Activated CD4-positive, alpha-beta T cell treated with anti-CD3 and anti-CD28 coated beads for 36 hours (primary cell): ENCODE results near the gene ANKRD9. TPM values are rescaled to one million over a fixed set of nuclear protein-coding genes. Genes with fewer than 3 reads are reported as not detected.

Experiments used
- ATAC-seq: fragments of 200-7000 bp; cut with Tn5 transposase; one replicate; pipeline ENCODE4 v1.10.0; 2021; ENCODE audit warnings: mild to moderate bottlenecking, moderate library complexity
- CTCF ChIA-PET: fragments of 350-600 bp; sonication (Branson Sonifier 250); formaldehyde crosslinking; loops from one replicate; lab custom pipeline; 2021; ENCODE audit warnings: antibody characterized with exemption; lab: Charles Lee
- POLR2A ChIA-PET: fragments of 350-600 bp; sonication (Branson Sonifier 250); formaldehyde crosslinking; loops from one replicate; lab custom pipeline; 2021; ENCODE audit warnings: antibody characterized with exemption, inconsistent platforms; lab: Charles Lee
- DNase-seq: peaks from one replicate; pipeline ENCODE4 v3.0.0-alpha.2; 2020
- H3K27ac Mint-ChIP-seq: one replicate; pipeline ENCODE4 v1.8.0; 2021; ENCODE audit warnings: mixed read lengths
- H3K27me3 Mint-ChIP-seq: one replicate; pipeline ENCODE4 v1.8.0; 2021; ENCODE audit warnings: mixed read lengths
- H3K36me3 Mint-ChIP-seq: one replicate; pipeline ENCODE4 v1.8.0; 2021; ENCODE audit warnings: low read depth, mixed read lengths
- H3K4me1 Mint-ChIP-seq: one replicate; pipeline ENCODE4 v1.8.0; 2021; ENCODE audit warnings: mixed read lengths
- H3K4me3 Mint-ChIP-seq: one replicate; pipeline ENCODE4 v1.8.0; 2021; ENCODE audit warnings: mild to moderate bottlenecking, moderate library complexity, mixed read lengths
- H3K9me3 Mint-ChIP-seq: one replicate; pipeline ENCODE4 v1.8.0; 2021; ENCODE audit warnings: low read depth, mixed read lengths
- intact Hi-C, 2 experiments: fragments of 100-400 bp; cut with DNase I in 1 of 2; cut with micrococcal nuclease in 1 of 2; formaldehyde crosslinking; loops; one replicate each; pipeline versions ENCODE4 v1.14.2 to v1.15.1; 2022 to 2024; cut with DNase I, micrococcal nuclease
- total RNA-seq, 2 experiments: library from RNA; stranded (reverse); gene quantifications; one replicate each; pipeline ENCODE4 v1.2.3, GENCODE V29; 2021

ANKRD9 gene
- total RNA-seq, 2 experiments from 2014 or later = 4.8 to 9.3 TPM

DNA sequence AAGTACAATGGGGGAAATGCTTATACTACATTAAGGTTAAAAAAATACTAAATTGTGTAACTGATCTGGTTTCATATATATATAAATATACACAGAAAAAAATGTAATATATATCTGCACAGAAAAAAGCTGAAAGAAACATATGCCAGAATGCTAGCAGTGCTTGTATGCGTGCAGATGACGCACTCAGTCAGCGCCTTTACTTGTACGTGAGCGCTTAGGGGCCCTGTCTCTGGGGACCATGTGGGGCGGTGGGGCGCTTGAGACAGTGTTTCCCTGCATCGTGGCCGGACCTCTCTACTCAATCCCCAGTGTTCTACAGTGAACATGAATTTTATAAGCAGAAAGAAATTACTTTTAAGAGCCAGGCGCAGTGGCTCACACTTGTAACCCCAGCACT, 7.0 kb downstream of the ANKRD9 start:
- ChIA-PET POLR2A (no interaction called here), CTCF (no interaction called here)
- H3K27ac Mint-ChIP-seq = no peak overlapping the region
- no peaks in the 10 kb centered on the region for H3K9me3 Mint-ChIP-seq
- no peaks in the 10 kb centered on the region for H3K27me3 Mint-ChIP-seq
- H3K4me3 Mint-ChIP-seq = no peak overlapping the region
- peaks cover 4% of the 10 kb centered on the region for H3K36me3 Mint-ChIP-seq
- ATAC-seq = no peak
- no peak for DNase-seq
- H3K4me1 Mint-ChIP-seq = peaks cover 7% of the 10 kb centered on the region
- intact Hi-C loops = no loop called here

- no peak for ATAC-seq
- POLR2A ChIA-PET = no interaction called here
These were observed 7.7 kb downstream of the ANKRD9 start for GRCh38 chr14:102501751-102502315.

DNA sequence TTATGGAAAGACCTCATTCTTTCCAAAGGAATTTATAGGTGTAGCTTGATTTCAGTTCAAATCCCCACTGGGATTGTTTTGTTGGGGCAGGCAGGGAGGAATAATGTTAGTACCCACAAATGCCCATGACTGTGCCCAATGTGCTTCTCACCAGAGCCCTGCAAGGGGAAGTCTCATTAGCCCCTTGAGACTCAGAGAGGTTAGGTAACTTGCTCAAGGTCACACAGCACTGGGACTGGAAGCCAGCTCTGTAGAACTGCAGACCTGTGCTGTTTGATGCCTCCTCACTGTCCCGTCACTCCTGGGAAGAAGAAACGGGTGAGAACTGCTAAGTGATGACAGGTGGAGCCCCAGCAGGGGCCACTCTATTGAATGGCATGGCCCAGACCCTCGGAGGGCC, 8.9 kb downstream of the ANKRD9 start:
- ATAC-seq (no peak), DNase-seq (no peak)
- H3K4me3 Mint-ChIP-seq = no peak overlapping the region
- ChIA-PET CTCF (interaction anchor here (0.8 to 1.3 kb wide), 2 partner anchors 8 to 22 kb away, joined by 3 to 4 read pairs; no protein-coding TSS in a partner anchor), POLR2A (no interaction called here)
- H3K27me3 Mint-ChIP-seq = no peaks in the 10 kb centered on the region
- no peaks in the 10 kb centered on the region for H3K9me3 Mint-ChIP-seq
- H3K4me1 Mint-ChIP-seq = peaks cover 7% of the 10 kb centered on the region
- intact Hi-C loops = no loop called here
- peak overlapping the region; percentile 72 for H3K27ac Mint-ChIP-seq
- H3K36me3 Mint-ChIP-seq = peaks cover 4% of the 10 kb centered on the region

More at GRCh38 chr14:102501751-102502315, 7.7 kb downstream of the ANKRD9 start:
- CTCF ChIA-PET = no interaction called here
- DNase-seq = no peak
- Mint-ChIP-seq H3K36me3 (peaks cover 4% of the 10 kb centered on the region), H3K27me3 (no peaks in the 10 kb centered on the region), H3K27ac (no peak overlapping the region), H3K4me3 (no peak overlapping the region), H3K4me1 (peaks cover 7% of the 10 kb centered on the region), H3K9me3 (no peaks in the 10 kb centered on the region)
- intact Hi-C loops = no loop called here

- CTCF ChIA-PET = interaction anchor here (0.8 to 1.3 kb wide), 2 partner anchors 8 to 23 kb away, joined by 3 to 4 read pairs; no protein-coding TSS in a partner anchor
- Mint-ChIP-seq H3K27me3 (no peaks in the 10 kb centered on the region), H3K27ac (peak overlapping the region; percentile 72), H3K4me3 (no peak overlapping the region), H3K4me1 (peaks cover 7% of the 10 kb centered on the region), H3K36me3 (peaks cover 4% of the 10 kb centered on the region), H3K9me3 (no peaks in the 10 kb centered on the region)
- no peak for ATAC-seq
- intact Hi-C loops = no loop called here
- POLR2A ChIA-PET = no interaction called here
- peak; percentile 33 for DNase-seq
These were observed 9.4 kb downstream of the ANKRD9 start for GRCh38 chr14:102500158-102500662.

DNA sequence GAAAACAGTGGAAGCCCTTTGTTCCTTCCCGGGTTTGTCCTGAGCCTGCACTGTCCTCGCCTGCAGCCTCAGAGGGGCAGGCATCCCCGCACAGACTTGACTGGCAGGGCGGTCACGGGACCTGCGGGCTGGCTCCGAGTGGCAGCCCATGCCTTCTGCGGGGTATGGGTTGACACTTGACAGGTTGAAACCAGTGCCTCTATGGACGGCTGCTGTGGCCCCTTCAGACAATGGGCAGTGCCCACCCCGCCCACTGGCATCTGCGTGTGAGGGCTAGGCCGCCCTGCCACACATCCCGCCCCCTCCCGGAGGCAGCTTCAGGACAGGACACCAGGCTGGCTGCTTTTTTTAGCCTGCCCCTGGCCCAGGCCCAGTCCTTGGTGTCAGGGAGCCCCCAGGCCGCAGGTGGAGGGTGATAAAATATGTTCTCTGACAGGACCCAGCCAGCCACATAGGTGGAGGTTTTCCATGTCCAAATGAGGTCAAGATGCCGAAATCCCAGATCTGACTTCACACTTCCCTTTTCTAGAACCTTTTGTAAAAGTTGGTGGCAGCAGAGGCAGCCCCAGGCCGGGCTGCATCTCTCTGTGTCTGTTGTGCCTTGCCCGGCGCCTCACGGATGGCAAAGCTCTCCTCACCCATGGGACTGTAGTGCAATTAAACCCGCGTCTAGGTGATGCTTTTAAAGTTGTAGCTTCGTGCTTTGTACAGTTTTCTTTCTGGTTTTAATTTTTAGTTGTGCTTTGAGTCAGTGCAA, 10.0 kb downstream of the ANKRD9 start:
- ChIA-PET CTCF (interaction anchor here (0.8 to 1.3 kb wide), 2 partner anchors 9 to 23 kb away, joined by 3 to 4 read pairs; no protein-coding TSS in a partner anchor), POLR2A (no interaction called here)
- intact Hi-C loops = no loop called here
- DNase-seq = no peak
- peaks cover 7% of the 10 kb centered on the region for H3K4me1 Mint-ChIP-seq
- peaks cover 4% of the 10 kb centered on the region for H3K36me3 Mint-ChIP-seq
- H3K27me3 Mint-ChIP-seq = no peaks in the 10 kb centered on the region
- H3K9me3 Mint-ChIP-seq = no peaks in the 10 kb centered on the region
- no peak overlapping the region for H3K4me3 Mint-ChIP-seq
- no peak for ATAC-seq
- no peak overlapping the region for H3K27ac Mint-ChIP-seq

- ATAC-seq = no peak
- CTCF ChIA-PET = interaction anchor here (0.6 to 0.7 kb wide), 2 partner anchors 62 to 99 kb away, joined by 3 read pairs; no protein-coding TSS in a partner anchor
- no peak for DNase-seq
- Mint-ChIP-seq H3K27me3 (no peaks in the 10 kb centered on the region), H3K36me3 (peaks cover 4% of the 10 kb centered on the region), H3K9me3 (no peaks in the 10 kb centered on the region), H3K4me3 (no peak overlapping the region), H3K27ac (no peak overlapping the region), H3K4me1 (peaks cover 7% of the 10 kb centered on the region)
- intact Hi-C loops = no loop called here
- POLR2A ChIA-PET = no interaction called here
These were observed 10.8 kb downstream of the ANKRD9 start for GRCh38 chr14:102498678-102499265.

- no peaks in the 10 kb centered on the region for H3K27me3 Mint-ChIP-seq
- no peaks in the 10 kb centered on the region for H3K9me3 Mint-ChIP-seq
- no peak for DNase-seq
- peaks cover 4% of the 10 kb centered on the region for H3K36me3 Mint-ChIP-seq
- ATAC-seq = no peak
- ChIA-PET POLR2A (no interaction called here), CTCF (interaction anchor here (0.6 to 0.7 kb wide), 2 partner anchors 61 to 98 kb away, joined by 3 read pairs; no protein-coding TSS in a partner anchor)
- peaks cover 7% of the 10 kb centered on the region for H3K4me1 Mint-ChIP-seq
- no peak overlapping the region for H3K27ac Mint-ChIP-seq
- intact Hi-C loops = no loop called here
- no peak overlapping the region for H3K4me3 Mint-ChIP-seq
These were observed 11.4 kb downstream of the ANKRD9 start for GRCh38 chr14:102497998-102498677.

DNA sequence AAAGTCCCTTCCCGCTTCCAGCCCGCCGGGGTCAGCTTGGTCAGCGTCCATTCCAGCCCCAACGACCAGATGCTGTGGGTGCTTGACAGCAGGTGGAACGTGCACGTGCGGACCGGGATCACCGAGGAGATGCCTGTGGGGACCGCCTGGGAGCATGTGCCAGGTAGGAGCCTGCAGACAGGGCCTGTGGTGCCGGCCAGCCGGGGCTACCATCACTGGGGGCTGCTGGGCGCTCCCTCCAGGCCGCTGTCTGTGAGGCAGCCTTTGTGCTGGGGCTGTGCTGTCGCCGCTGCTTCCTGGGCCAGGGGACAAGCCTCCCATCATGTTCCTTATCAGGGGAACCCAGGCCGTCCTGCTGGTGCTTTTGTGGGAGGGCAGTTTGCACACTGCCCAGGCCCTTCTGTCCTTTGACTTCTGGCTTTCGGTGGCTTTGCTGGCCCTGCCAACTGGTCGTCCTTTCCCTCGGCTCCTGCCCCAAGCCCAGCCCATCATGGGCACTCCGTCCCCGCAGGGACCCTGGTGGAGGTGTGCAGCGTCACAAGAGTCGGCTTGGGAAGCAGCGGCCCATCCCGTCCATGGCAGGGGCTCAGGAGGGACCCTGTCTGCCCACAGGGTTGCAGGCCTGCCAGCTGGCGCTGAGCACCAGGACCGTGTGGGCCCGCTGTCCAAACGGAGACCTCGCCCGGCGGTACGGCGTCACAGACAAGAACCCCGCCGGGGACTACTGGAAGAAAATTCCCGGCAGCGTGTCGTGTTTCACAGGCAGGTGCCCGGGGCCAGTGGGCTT, 12.4 kb downstream of the ANKRD9 start:
- no peak for DNase-seq
- Mint-ChIP-seq H3K4me3 (no peak overlapping the region), H3K36me3 (peaks cover 4% of the 10 kb centered on the region), H3K27me3 (no peaks in the 10 kb centered on the region), H3K4me1 (peaks cover 7% of the 10 kb centered on the region), H3K9me3 (no peaks in the 10 kb centered on the region), H3K27ac (no peak overlapping the region)
- POLR2A ChIA-PET = no interaction called here
- CTCF ChIA-PET = no interaction called here
- no peak for ATAC-seq
- intact Hi-C loops = no loop called here

DNA sequence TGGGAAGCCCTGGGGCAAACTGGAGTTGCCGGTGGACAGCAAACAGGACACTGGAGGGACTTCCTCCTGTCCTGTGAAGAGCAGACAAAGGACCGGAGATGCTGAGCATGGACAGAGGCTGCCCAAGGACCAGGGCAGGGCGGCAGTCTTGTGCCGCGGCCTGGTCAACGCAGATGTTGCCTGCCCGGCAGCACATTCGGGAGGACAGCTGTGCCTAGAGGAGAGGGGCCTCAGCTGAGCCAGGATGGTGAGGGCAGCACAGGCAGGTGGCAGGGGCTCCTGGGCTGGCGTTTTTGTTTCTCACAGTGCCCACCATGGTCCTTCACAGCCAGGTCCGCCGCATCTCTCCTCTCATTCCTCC, 13.3 kb downstream of the ANKRD9 start:
- ChIA-PET POLR2A (no interaction called here), CTCF (no interaction called here)
- intact Hi-C loops = no loop called here
- Mint-ChIP-seq H3K9me3 (no peaks in the 10 kb centered on the region), H3K4me1 (peaks cover 7% of the 10 kb centered on the region), H3K27ac (no peak overlapping the region), H3K27me3 (no peaks in the 10 kb centered on the region), H3K36me3 (peaks cover 4% of the 10 kb centered on the region), H3K4me3 (no peak overlapping the region)
- ATAC-seq (no peak), DNase-seq (no peak)

GRCh38 chr14:102495491-102496330, 13.9 kb downstream of the ANKRD9 start:
- peaks cover 4% of the 10 kb centered on the region for H3K36me3 Mint-ChIP-seq
- no peak overlapping the region for H3K27ac Mint-ChIP-seq
- H3K4me1 Mint-ChIP-seq = peaks cover 7% of the 10 kb centered on the region
- H3K4me3 Mint-ChIP-seq = no peak overlapping the region
- no peak for ATAC-seq
- ChIA-PET POLR2A (no interaction called here), CTCF (no interaction called here)
- intact Hi-C loops = no loop called here
- H3K9me3 Mint-ChIP-seq = no peaks in the 10 kb centered on the region
- DNase-seq = no peak
- H3K27me3 Mint-ChIP-seq = no peaks in the 10 kb centered on the region
